NT2/D1 (cell line): ENCODE data around the gene HNRNPH2.

Source experiments
- DNase-seq: peaks from one replicate; pipeline ENCODE4 v3.0.0-alpha.2; 2011; ENCODE audit warnings: low read depth, low spot score
- H3K27me3 ChIP-seq: 2 replicates; pipeline ENCODE4 v1.6.0; 2011; ENCODE audit warnings: mild to moderate bottlenecking; ENCODE audit not compliant: insufficient read length, insufficient read depth
- H3K36me3 ChIP-seq: 2 replicates; pipeline ENCODE4 v1.6.1; 2011; ENCODE audit warnings: mild to moderate bottlenecking, low read length, mixed read lengths; ENCODE audit not compliant: insufficient read depth, insufficient read length
- H3K4me1 ChIP-seq: 2 replicates; pipeline ENCODE4 v1.5.1; 2011; ENCODE audit not compliant: insufficient read depth, insufficient read length
- H3K4me3 ChIP-seq: 2 replicates; pipeline ENCODE4 v1.5.1; 2011; ENCODE audit warnings: low read depth; ENCODE audit not compliant: insufficient read length
- H3K9ac ChIP-seq: 2 replicates; pipeline ENCODE4 v1.6.0; 2011; ENCODE audit warnings: low read depth; ENCODE audit not compliant: insufficient read length
- H3K9me3 ChIP-seq: 2 replicates; pipeline ENCODE4 v1.5.1; 2011; ENCODE audit warnings: mild to moderate bottlenecking, low read length; ENCODE audit not compliant: insufficient read depth
- SUZ12 ChIP-seq: IDR thresholded peaks from 2 replicates; pipeline ENCODE4 v1.6.1; 2011; ENCODE audit not compliant: insufficient read length, insufficient read depth; ENCODE audit errors: extremely low read depth
- YY1 ChIP-seq: IDR thresholded peaks from 2 replicates; pipeline ENCODE4 v1.6.1; 2011; ENCODE audit not compliant: insufficient read length, insufficient read depth
- ZNF274 ChIP-seq: IDR thresholded peaks from 2 replicates; pipeline ENCODE4 v1.6.1; 2011; ENCODE audit warnings: mild to moderate bottlenecking, low read depth, low read length

The HNRNPH2 gene

DNA sequence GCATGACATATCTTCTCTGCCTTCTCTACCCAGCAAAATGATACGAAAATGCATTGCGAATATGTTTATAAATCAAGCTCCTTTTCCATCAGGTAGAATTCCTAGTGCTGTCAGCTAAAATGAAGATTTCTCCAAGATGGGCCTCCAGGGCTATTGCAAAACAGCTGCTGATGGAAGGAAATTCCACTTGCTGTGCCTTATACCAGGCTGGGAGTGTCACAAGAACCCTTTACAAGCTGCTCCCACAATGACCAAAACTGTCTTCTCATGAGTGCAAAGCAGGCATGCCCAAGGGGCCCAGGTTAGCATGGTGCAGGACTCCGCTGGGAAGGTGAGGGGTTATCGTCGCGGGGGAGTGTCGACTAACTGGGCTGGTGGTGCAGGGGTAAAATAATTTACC lies 8.7 kb downstream of the HNRNPH2 start:
- Histone ChIP-seq H3K4me1 (peaks cover 3% of the 10 kb centered on the region), H3K36me3 (peaks cover 30% of the 10 kb centered on the region), H3K9me3 (no peaks in the 10 kb centered on the region), H3K27me3 (no peaks in the 10 kb centered on the region), H3K4me3 (no peak overlapping the region), H3K9ac (no peak overlapping the region)
- DNase-seq, result no peak
- TF ChIP-seq YY1, result no peak
- no peak for TF ChIP-seq ZNF274
- no peak for TF ChIP-seq SUZ12

DNA sequence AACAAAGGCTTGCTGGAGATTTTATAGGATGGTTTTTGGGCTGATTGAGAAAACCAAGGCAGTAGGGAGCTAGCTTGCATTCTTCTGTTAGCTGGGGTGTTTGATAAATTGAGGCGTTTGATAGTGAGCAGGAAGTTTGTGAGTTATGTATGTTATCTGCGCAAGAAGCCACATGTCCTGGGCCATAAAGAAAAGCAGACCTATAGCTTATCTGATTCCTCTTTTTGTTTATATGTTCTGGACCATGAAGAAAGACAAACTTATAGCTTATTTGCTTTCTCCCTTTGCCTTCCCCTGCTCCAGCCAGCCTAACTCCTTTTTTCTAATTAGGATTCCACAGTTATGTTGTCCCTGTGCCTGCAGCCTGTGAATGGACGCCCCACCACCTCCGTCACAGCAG lies 9.2 kb downstream of the HNRNPH2 start:
- Histone ChIP-seq H3K9me3 (no peaks in the 10 kb centered on the region), H3K9ac (no peak overlapping the region), H3K4me3 (no peak overlapping the region), H3K36me3 (peaks cover 27% of the 10 kb centered on the region), H3K4me1 (peaks cover 3% of the 10 kb centered on the region), H3K27me3 (no peaks in the 10 kb centered on the region)
- TF ChIP-seq ZNF274 (no peak), YY1 (no peak), SUZ12 (no peak)
- no peak for DNase-seq

DNA sequence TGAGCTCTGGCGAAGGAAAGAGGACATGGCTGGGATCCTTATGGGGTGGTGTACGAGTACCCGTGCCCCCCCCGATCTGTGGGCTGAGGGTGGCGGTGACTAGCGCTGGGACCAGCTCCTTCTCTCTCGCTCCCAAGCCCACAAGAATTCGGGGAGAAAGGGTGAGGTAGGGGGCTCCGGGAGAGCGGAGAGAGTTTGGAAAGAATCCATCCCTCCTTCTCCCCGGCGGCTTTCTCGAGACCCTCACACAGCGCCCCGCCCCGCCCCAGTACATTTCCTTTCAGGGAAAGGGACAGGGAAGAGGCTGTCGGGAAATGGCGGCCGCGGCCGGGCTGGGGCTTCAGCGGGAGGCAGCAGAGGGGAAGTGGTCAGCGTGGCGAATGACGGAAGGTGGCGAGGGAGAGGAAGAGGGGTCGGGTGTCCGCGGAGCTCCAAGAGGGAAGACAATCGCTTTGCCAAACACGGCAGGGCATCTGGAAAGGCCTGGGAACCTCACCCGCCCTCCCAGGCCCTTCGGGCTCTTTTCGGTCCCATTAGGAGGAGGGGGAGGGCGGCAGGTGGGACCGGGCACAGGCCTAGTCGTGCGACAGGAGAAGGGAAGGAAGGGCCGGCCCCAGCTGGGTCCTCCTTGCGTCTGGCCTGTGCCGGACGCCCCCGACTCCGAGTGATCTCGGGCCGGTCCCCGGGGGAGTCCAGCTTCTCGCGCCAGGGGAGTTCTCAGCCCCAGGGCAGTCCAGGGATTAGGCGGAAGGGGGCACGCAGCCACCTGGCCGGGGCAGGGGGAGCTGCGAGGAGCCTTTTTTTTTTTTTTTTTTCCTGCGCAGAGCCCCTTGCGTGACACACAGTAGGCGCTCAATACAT lies 10.2 kb downstream of the HNRNPH2 start:
- Histone ChIP-seq H3K9ac (peak overlapping the region; percentile 90), H3K36me3 (peaks cover 19% of the 10 kb centered on the region), H3K4me3 (peak overlapping the region; percentile 85), H3K27me3 (no peaks in the 10 kb centered on the region), H3K4me1 (peaks cover 3% of the 10 kb centered on the region), H3K9me3 (no peaks in the 10 kb centered on the region)
- TF ChIP-seq YY1 (peak; percentile 67), SUZ12 (no peak)
- no peak for DNase-seq

DNA sequence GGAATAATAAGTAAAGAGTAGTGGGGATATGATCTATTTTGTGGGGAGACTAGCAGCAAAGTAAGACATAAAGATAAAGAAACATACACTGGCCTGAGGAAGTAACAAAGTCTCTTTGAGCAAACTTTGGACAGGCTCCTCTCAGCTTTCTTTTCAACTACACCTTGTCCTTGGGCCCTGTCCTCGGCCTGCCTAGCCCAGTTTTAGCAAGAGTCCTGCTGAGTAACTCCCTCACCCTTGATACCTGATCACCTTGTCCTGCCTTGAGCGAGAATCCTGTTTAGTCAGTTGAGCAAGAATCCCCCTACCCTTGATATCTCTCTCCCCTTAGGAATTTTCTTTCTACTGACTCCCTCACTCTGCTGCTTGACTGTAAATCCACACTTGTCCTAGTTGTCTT lies 11.5 kb downstream of the HNRNPH2 start:
- TF ChIP-seq YY1, result no peak
- no peak for TF ChIP-seq ZNF274
- no peak for TF ChIP-seq SUZ12
- peaks cover 27% of the 10 kb centered on the region for H3K36me3 ChIP-seq
- DNase-seq, result no peak
- H3K9ac ChIP-seq, result no peak overlapping the region
- H3K4me1 ChIP-seq, result peaks cover 3% of the 10 kb centered on the region
- no peak overlapping the region for H3K4me3 ChIP-seq
- no peaks in the 10 kb centered on the region for H3K9me3 ChIP-seq
- H3K27me3 ChIP-seq, result no peaks in the 10 kb centered on the region

DNA sequence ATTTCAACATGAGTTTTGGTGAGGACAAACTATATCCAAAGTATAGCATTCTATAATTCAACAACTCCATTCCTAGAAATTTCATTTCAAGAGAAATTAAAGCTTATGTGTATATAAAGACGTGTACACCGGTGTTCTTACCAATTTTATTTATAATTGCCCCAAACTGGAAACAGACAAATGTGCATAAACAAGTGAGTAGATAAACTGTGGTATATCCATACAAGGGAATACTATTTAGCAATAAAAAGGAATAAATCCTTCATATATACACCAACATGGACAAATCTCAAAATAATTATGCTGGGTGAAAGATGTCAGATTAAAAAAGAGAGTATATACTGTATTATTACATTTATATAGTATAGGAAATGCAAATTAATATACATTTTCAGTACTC lies 19.9 kb downstream of the HNRNPH2 start:
- TF ChIP-seq ZNF274 (no peak), SUZ12 (no peak), YY1 (no peak)
- Histone ChIP-seq H3K27me3 (no peaks in the 10 kb centered on the region), H3K36me3 (peaks cover 53% of the 10 kb centered on the region), H3K9ac (no peak overlapping the region), H3K4me1 (no peaks in the 10 kb centered on the region), H3K9me3 (peaks cover 15% of the 10 kb centered on the region; the same call in 1 of the 2 replicates), H3K4me3 (no peak overlapping the region)
- no peak for DNase-seq

DNA sequence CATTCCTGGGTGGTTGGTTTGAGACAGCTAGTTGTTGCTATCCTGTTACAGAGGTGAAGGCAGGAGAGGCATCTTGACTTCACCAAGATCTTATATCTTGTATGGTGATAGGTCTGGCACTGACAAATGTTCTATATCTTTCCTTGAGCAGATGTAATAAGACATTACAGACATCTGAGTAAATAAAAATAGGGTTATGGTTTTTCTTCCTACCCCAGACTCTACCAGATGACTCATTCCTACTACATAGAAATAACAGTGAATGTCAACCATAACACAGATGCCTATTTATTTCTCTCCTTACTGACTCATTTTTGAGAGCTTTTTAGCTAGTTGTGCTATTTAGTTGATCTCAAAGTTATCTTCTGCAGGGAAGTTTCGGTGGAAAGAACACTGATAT lies 21.9 kb downstream of the HNRNPH2 start:
- Histone ChIP-seq H3K27me3 (no peaks in the 10 kb centered on the region), H3K4me1 (no peaks in the 10 kb centered on the region), H3K36me3 (peaks cover 42% of the 10 kb centered on the region), H3K9me3 (peaks cover 16% of the 10 kb centered on the region; the same call in 1 of the 2 replicates), H3K9ac (no peak overlapping the region), H3K4me3 (no peak overlapping the region)
- TF ChIP-seq ZNF274 (no peak), YY1 (no peak), SUZ12 (no peak)
- DNase-seq, result no peak

DNA sequence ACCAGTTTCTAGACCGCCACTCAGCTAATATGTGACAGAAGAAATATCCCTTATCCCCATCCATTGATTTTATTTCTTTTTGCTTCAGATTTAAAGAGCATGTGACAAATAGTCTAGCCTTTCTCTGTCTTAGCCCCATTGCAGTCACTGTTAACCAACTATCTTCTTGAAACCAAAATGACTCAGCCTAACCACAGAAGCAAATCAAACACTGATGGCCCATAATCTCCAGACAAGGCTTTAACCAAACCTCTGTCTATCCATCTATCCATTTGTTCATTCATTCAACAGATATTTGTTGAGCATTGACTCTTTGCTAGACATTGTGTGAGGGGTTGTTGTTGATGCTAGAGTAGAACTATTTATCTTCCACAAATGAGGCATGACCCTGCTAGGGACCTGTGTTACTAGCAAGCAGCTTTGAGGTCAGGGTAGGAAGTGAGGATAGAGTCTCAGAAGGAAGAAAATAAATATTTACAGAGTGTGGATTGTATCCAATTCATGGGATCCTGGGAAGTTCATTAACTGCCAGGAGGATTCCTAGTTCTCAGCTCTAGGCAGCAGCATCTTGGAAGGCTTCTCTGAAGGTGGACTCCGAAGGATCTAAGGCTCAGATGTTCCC lies 22.5 kb downstream of the HNRNPH2 start:
- Histone ChIP-seq H3K9me3 (peaks cover 16% of the 10 kb centered on the region; the same call in 1 of the 2 replicates), H3K27me3 (no peaks in the 10 kb centered on the region), H3K4me3 (no peak overlapping the region), H3K4me1 (no peaks in the 10 kb centered on the region), H3K9ac (no peak overlapping the region), H3K36me3 (peaks cover 41% of the 10 kb centered on the region)
- no peak for DNase-seq
- TF ChIP-seq ZNF274 (no peak), YY1 (no peak)
